Measurements from ENCODE around the gene RYR2.

- TF ChIP-seq POLR2A (IDR thresholded peaks at IDR 0.05) (no peak), CTCF (IDR thresholded peaks at IDR 0.05) (no peak)
Measured at GRCh38 chr1:237713916-237714315, 671.9 kb downstream of the RYR2 start.

Measured in tibial nerve (tissue), 3 donors.